ENCODE data around the gene LINGO1.

Gene LINGO1

DNA sequence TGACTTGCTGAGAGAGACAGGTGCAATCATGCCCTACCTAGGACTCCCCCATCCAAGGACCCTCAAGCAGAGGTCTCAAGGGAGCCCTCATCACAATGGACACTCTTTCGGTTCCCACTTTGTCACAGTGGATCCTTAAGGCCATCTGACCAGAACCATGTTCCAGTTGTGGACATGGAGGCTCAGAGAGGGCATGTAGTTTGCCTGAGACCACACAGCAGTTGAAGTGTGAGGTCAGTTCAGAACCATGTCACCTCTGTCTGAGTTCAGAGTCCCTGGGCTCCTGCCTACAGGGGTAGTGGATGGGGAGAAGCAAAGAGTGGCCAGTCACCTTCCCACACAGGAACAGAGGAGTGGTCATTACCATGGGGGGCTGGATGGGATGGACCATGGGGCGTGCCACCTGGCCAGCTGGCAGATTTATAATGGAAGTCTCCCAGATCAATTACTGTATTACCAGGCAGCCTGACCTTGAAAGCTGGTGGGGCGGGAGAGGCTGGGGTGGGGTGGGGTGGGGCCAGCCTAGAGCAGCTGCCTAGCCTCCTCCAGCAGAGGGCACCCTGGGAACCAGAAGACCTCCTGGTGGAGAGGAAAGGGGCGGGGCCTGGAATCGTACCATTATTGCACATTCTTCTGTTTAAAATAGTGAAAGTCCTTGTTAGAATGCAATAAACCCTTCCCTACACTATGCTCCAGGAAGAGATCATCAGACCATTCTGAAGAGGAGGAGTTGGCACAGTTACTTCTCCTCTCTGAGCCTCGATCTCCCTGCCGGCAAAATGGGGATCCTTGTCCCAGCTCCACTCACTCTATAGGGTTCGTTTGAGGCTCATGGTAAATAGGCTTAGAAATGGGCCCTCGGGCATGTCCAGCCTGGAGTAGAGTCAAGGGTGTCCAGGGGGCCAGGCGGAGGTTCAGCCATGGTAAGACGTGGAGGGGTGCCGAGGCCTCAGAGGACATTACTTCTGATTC, 26.9 kb upstream of the LINGO1 start:
- DNase-seq = peak; percentile 38
- in situ Hi-C loops (cut with HindIII; ENCODE audit: low pct_ligation_motif_present, low sequenced_read_pairs) = no loop called here
- peaks cover 10% of the 10 kb centered on the region for H3K27me3 ChIP-seq (replicated peaks)

DNA sequence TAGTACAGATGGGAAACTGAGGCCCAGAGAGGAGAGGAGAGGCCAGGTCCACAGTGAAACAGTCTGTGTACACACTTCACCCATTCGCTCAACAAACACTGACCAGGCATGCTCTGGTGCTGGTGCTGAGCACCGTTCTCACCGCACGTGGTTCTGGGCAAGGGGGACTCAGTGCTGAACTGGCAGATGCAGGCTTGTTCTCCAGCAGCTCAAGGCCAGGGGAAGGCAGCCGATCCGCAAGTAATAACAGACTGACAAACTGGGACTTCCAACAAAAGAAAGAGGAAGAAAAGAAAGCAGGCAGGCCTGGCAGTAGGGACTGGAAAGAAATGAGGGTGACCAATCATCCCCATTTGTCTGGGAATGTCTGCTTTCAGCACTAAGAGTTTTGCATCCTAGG, 25.6 kb upstream of the LINGO1 start:
- TF ChIP-seq, protein P1, sequence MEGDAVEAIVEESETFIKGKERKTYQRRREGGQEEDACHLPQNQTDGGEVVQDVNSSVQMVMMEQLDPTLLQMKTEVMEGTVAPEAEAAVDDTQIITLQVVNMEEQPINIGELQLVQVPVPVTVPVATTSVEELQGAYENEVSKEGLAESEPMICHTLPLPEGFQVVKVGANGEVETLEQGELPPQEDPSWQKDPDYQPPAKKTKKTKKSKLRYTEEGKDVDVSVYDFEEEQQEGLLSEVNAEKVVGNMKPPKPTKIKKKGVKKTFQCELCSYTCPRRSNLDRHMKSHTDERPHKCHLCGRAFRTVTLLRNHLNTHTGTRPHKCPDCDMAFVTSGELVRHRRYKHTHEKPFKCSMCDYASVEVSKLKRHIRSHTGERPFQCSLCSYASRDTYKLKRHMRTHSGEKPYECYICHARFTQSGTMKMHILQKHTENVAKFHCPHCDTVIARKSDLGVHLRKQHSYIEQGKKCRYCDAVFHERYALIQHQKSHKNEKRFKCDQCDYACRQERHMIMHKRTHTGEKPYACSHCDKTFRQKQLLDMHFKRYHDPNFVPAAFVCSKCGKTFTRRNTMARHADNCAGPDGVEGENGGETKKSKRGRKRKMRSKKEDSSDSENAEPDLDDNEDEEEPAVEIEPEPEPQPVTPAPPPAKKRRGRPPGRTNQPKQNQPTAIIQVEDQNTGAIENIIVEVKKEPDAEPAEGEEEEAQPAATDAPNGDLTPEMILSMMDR (IDR thresholded peaks at IDR 0.05; ENCODE audit: low read depth, low read length, missing control alignments) = no peak
- peaks cover 10% of the 10 kb centered on the region for H3K27me3 ChIP-seq (replicated peaks)
- in situ Hi-C loops (cut with HindIII; ENCODE audit: low pct_ligation_motif_present, low sequenced_read_pairs) = no loop called here

More for the DNA sequence above, 26.9 kb upstream of the LINGO1 start:
- TF ChIP-seq, protein P1 (IDR thresholded peaks at IDR 0.05; ENCODE audit: low read depth, low read length, missing control alignments) = peak; percentile 71
- no peak overlapping the region for H3K4me3 ChIP-seq (ENCODE audit: low read depth, low read length)
- H3K27ac ChIP-seq = no peak overlapping the region
- H3K36me3 ChIP-seq (replicated peaks) = no peaks in the 10 kb centered on the region

DNA sequence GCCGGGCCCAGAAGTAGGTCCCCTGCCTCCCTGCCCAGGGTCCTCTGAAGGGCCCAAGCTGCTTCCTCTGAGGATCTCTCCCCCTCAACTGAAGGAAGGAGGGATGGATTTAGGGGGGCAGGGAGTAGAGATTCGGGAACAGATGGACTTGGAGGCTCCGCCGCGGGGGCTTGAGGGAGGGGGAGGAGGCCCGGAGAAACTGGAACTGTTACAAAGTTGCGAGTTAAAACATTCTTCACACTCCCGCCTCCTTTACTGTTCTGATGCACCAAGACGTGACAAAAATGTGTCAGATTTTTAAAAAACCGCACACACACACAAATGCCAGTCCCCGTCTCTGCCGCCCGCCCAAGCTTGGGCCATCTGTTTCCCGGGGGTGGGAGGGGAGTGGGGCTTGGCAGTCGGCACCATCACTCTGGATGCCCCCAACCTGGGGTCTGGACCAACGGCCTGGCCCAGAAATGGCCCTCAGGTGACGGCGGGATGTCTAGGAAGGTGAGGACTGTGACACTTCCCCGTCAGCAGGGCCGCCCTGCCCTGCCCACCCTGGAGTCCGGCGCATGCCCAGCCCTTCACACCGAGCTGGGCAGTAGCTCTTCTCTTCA, 25.0 kb upstream of the LINGO1 start:
- peaks cover 10% of the 10 kb centered on the region for H3K27me3 ChIP-seq (replicated peaks)
- DNase-seq = no peak
- in situ Hi-C loops (cut with HindIII; ENCODE audit: low pct_ligation_motif_present, low sequenced_read_pairs) = no loop called here
- no peaks in the 10 kb centered on the region for H3K36me3 ChIP-seq (replicated peaks)
- TF ChIP-seq, protein P1 (IDR thresholded peaks at IDR 0.05; ENCODE audit: low read depth, low read length, missing control alignments) = no peak
- H3K27ac ChIP-seq = no peak overlapping the region
- H3K4me3 ChIP-seq (ENCODE audit: low read depth, low read length) = no peak overlapping the region

More for the DNA sequence above, 25.6 kb upstream of the LINGO1 start:
- no peaks in the 10 kb centered on the region for H3K36me3 ChIP-seq (replicated peaks)
- no peak overlapping the region for H3K4me3 ChIP-seq (ENCODE audit: low read depth, low read length)
- DNase-seq = no peak
- H3K27ac ChIP-seq = no peak overlapping the region

DNA sequence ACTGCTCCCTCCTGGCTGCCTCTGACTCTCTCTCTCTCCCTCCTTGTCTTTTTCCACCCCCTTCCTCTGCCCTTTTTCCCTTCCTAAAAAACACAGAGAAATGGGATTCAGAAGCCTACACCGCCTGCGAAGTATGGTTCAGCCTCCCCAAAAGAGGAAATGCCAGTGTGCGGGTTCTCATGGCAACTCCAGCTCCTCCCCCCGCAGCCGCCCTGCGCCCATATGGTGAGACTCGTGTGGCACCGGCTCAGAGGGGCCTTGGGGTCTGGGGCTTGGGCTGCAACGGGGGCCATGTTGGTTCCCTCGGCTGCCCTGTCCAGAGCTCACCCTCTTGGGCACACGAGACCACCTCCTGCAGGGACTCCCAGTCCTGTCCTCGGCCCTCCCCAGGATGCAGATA, 23.6 kb upstream of the LINGO1 start:
- H3K4me3 ChIP-seq (ENCODE audit: low read depth, low read length) = no peak overlapping the region
- no peak overlapping the region for H3K27ac ChIP-seq
- TF ChIP-seq, protein P1 (IDR thresholded peaks at IDR 0.05; ENCODE audit: low read depth, low read length, missing control alignments) = no peak
- no peak for DNase-seq
- H3K36me3 ChIP-seq (replicated peaks) = no peaks in the 10 kb centered on the region
- H3K27me3 ChIP-seq (replicated peaks) = peaks cover 10% of the 10 kb centered on the region
- in situ Hi-C loops (cut with HindIII; ENCODE audit: low pct_ligation_motif_present, low sequenced_read_pairs) = no loop called here

DNA sequence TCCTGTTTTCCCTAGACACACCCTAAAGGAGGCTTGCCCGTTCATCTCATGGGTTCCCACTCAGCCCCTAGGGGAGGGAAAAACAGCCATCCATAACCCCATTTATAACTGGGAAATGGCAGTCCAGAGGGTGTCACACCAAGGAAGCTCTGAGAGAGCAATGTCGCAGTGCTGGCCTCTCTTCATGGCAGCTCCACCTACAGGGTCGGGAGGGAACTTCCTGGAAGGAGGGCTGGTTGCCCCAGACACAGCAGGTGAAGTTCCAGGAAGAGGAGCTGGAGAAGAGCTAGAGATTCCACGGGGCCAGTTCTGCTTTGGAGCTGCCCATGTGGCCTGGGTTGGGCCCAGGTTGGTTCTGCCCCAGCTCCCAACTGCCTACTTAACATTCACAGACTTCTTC, 22.3 kb upstream of the LINGO1 start:
- Histone ChIP-seq H3K4me3 (ENCODE audit: low read depth, low read length) (no peak overlapping the region), H3K27me3 (replicated peaks) (peaks cover 10% of the 10 kb centered on the region), H3K27ac (no peak overlapping the region), H3K36me3 (replicated peaks) (no peaks in the 10 kb centered on the region)
- TF ChIP-seq, protein P1 (IDR thresholded peaks at IDR 0.05; ENCODE audit: low read depth, low read length, missing control alignments) = peak; percentile 58
- in situ Hi-C loops (cut with HindIII; ENCODE audit: low pct_ligation_motif_present, low sequenced_read_pairs) = no loop called here
- DNase-seq = no peak

Measured in brain microvascular endothelial cell (primary cell).